Measurements from ENCODE around the gene STUB1.

GRCh38 chr16:677316-678190, 2.7 kb upstream of the STUB1 start:
- TF ChIP-seq POLR2A (IDR thresholded peaks at IDR 0.05; ENCODE audit: control extremely low read depth in 1 of 2, low read depth in 2 of 2, low read length in 2 of 2): no peak
- TF ChIP-seq CTCF (IDR thresholded peaks at IDR 0.05; ENCODE audit: control extremely low read depth in 1 of 3, insufficient read depth in 1 of 3, low read depth in 1 of 3, low read length in 3 of 3): no peak
- 0 out of 4 replicates have a peak, but pooled peaks of 1 of the 2 experiments have one; percentile 42 for TF ChIP-seq SIN3A (conservative IDR thresholded peaks at IDR 0.05 in 1 of 2, IDR thresholded peaks at IDR 0.05 in 1 of 2; ENCODE audit: low read depth in 1 of 2, low read length in 2 of 2)
